ENCODE results near the gene RTEL1.

DNA sequence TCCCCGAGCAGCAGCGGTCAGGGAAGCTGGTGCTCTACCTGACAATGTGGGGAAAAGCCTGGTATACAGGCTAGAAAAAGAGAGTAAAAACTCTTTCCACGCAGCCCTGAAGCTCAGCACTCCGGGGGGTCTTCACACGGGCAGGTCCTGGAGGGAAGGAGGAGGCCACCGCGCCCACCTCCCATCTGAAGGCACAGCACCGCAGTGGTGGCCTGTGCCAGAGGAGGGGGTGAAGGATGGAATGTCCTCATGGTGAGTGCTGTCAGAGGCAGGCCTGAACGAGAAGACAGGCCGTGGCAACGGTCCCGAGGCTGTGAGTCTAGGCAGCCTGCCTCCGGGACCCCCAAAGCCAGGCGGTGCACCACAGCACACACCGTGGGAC is 87.3 kb downstream of the RTEL1 start:
- TF ChIP-seq POLR2AphosphoS5 (IDR thresholded peaks at IDR 0.05) (no peak), POLR2A (IDR thresholded peaks at IDR 0.05) (no peak)
